OCI-LY7 (cell line): Measurements from ENCODE around the gene BCAT1.

Source experiments
- EZH2phosphoT487 ChIP-seq: fragments of 200-600 bp; sonication (generic); IDR thresholded peaks from 2 replicates; pipeline ENCODE4 v1.6.1; 2018; ENCODE audit warnings: low read depth, borderline replicate concordance, mild to moderate bottlenecking, mixed run types, antibody characterized with exemption, low read length, moderate library complexity, mixed read lengths
- TF ChIP-seq, protein P1 (sequence below): fragments of 200-600 bp; sonication (generic); conservative IDR thresholded peaks from 2 replicates; pipeline ENCODE4 v1.5.1; 2014; ENCODE audit warnings: mild to moderate bottlenecking, antibody characterized with exemption, low read length, moderate library complexity, mixed read lengths

DNA sequence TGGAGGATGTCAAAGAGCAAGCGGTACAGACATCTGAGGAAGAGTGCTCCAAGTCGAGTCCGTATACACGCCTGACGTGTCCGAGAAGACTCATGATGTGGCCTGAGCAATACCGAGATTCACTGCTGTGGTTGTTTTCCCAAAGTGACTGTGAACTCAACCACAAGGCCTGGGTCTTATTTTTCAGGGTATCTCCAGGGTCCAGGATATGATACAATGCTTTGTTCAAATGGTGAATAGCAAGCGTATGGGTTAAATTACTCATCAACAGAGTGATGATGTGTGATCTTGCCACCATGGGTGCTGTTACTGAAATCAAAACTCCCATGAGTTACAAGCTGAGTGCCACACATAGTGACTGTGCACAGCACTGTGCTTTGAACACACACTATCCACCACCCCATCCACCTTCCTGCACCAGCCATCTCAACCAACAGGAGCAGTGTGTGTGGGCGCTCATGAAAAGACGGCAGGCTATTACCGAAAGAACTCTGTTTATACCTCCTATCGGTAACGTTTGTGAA is 109.6 kb downstream of the BCAT1 start:
- TF ChIP-seq, protein P1, sequence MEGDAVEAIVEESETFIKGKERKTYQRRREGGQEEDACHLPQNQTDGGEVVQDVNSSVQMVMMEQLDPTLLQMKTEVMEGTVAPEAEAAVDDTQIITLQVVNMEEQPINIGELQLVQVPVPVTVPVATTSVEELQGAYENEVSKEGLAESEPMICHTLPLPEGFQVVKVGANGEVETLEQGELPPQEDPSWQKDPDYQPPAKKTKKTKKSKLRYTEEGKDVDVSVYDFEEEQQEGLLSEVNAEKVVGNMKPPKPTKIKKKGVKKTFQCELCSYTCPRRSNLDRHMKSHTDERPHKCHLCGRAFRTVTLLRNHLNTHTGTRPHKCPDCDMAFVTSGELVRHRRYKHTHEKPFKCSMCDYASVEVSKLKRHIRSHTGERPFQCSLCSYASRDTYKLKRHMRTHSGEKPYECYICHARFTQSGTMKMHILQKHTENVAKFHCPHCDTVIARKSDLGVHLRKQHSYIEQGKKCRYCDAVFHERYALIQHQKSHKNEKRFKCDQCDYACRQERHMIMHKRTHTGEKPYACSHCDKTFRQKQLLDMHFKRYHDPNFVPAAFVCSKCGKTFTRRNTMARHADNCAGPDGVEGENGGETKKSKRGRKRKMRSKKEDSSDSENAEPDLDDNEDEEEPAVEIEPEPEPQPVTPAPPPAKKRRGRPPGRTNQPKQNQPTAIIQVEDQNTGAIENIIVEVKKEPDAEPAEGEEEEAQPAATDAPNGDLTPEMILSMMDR = no peak
- no peak for TF ChIP-seq EZH2phosphoT487
